ENCODE results near the gene TFAP2A.

The TFAP2A gene

DNA sequence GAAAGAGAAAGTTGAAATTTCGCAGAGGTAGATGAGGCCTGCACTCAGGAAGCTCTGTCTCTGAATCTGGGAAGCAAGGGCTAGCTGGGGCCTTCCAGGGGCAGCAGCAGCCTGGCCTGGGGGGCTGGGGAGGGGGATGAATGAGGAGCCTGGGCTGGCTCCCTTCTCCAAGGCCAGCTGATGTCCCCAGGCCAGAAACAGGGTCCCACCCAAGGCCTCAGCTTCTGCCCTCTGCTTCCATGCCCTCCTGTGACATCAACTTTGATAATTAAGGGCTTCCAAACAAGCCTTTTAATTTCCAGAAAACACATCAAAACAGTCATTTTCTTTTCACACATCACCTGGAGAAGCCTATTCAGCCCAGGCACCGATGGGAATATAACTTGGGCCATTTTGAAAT is 15.4 kb downstream of the TFAP2A start:
- no peak for DNase-seq (ENCODE audit: low read depth)

DNA sequence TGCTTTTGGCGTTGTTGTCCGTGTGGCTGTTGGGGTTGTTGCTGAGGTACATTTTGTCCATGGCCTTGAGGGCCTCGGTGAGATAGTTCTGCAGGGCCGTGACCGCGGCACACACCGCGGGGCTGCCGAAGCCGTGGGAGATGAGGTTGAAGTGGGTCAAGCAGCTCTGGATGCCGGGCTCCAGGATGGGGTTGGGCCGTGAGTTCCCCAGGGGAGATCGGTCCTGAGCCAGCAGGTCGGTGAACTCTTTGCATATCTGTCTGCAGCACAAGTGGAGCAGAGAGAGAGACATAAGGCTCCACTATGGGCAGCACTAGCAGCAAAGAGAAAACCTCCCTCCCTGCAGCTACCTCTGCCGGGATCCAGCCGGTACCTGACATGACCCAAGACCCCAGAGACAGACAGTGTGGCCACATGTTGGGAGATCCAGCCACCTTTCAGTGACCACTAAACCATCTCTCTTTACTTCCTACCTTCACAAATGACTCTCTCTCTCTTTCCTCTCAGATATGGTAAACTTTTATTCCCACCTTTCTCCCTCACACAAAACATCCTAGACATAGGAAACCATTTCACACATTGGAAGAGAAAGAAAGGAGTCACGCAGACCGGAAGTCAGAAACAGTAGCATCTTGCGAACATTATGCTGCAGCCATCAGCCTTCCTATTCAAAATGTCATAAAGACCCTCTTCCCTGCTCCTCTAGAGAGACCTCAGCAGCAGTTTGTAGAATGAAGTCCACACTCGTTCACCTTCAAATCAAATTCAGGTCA is 16.2 kb downstream of the TFAP2A start:
- DNase-seq (ENCODE audit: low read depth): no peak

DNA sequence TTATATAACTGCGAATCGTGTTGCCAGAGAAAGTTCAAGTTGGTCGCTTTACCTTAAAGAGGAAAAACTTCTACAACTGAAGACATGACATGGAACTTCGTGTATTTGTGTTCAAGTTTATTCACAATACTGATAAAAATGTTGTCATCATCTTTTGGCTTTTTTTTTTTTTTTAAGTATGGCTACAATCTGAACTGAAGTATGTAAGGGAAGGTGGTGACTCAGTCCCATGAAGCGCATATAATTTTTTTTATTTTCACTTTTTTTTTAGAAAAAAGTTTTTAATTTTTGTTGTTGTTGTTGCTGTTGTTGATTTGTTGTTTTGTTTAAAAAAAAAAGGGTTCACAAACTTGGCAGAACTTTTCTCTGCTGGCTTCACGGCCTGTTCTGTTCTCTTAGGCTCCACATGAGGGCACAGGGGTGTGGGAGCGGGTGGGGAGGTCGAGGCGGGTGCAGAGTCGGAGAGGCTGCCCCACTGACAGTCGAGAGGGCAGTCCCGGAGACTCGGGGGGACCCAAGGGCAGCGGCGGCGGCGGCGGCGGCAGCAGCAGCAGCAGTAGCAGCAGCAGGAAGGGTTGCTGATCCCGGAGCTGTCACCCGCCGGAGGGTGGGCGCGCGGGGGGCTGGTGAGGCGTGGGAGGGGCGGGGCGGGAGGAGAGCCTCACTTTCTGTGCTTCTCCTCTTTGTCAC is 17.0 kb downstream of the TFAP2A start:
- no peak for DNase-seq (ENCODE audit: low read depth)

DNA sequence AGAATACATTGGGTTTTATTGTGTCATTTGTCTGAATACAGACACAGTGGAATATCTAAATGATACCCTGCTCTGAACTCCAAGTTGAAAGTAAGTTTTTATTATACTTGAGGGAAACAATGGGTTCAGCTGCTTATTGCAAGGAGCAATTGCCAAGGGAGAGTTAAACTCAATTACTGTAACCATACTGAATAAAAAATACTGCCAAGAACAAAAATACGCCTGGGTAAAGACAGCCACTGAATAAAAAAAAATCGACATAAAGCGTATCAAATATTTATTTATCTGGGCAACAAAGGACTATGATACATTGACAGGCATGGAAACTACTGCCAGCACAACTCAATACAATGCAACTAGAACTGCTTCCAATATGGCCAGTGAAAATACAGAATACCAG is 18.1 kb downstream of the TFAP2A start:
- no peak for DNase-seq (ENCODE audit: low read depth)

DNA sequence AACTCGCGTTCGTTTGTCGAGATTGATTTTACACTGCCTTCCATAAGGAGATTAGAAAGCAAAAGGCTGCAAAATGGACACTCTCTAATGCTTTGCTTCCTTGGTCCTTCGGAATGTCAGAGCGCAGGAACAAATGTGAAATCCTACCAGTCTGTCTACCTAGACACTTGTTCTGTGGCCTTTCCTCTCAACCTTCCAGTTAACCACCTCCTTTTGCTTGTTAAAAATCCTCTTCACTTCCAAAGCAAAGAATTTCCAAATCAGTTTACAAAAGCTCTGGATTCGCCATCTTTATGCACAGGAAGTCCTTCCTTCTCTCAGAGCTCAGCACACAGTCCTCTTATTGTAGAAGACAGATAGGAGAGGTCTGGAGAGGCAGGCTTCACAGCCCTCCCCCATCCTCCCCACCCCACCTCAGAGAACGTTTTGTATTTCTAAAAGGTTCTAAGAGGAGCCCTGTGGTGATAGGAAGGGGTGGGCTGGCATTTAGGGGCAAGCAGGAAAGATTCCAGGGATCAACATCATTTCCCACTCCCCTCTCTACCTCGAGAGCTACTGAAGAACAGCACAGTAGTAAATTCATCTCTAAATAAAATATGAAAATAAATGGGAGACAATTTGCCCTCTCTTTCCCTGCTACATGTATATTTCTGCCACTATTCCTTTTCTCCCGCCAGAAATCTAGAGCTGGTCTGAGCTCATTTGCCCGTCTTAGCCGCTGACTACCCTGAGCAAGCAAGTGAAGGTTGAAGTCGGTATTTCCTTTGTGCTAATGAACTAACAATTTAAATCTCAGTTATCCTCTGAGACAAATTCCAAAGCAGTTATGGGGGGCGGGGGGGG is 18.9 kb downstream of the TFAP2A start:
- DNase-seq (ENCODE audit: low read depth): no peak

DNA sequence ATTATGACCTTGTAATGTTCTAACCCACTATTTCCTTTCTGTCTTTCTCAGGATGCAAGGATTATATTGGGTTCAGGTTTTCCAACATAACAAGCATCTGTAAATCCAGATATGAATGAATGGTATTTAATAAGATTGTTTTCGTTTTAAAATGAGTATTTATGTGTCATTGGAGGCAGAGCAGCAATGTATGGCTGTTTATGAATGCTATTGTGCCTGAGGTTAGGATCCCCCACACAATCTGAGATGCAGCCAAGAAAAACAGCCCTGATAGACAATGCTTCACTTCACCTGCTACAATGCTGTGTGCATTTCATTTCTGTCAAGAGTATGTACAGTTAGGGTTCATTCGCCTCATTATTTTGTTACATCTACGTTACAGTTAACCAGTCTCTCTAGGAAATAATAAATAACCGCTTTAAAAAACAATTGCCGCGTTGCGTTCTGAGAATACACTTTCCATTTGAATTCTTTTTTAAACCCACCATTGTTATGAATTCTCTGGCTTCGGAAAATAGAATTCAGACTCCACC is 19.6 kb downstream of the TFAP2A start:
- DNase-seq (ENCODE audit: low read depth): no peak

DNA sequence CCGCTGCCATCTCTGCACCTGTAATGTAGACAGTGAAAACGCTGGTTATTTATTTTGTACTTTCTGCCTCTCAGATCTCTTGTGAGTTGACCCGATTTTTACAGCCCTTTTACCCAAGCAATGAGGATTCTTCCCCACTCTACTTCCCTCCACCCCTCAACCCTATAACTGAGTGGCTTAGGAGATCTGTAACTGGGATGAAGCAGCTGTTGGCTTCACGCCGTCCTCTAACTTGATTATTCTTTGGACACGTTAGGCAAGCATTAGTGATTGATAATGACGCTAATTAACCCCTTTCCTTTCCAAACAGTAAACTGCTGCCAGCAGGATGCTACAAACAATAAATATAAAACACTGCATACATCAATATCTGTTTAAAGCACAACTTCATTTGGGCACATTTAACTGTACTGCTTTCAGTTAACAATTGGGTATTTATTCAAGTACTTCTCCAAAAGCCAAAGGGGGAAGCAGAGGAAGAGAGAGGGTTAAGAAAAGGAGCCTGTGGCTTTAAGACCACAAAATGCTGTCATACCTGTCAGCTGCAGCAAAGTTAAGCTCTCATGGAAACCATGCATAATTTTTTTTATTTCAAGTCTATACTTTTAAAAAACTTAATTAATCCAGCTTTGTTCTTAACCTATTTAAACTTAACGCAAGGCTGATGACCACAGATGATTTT is 21.2 kb downstream of the TFAP2A start:
- no peak for DNase-seq (ENCODE audit: low read depth)

DNA sequence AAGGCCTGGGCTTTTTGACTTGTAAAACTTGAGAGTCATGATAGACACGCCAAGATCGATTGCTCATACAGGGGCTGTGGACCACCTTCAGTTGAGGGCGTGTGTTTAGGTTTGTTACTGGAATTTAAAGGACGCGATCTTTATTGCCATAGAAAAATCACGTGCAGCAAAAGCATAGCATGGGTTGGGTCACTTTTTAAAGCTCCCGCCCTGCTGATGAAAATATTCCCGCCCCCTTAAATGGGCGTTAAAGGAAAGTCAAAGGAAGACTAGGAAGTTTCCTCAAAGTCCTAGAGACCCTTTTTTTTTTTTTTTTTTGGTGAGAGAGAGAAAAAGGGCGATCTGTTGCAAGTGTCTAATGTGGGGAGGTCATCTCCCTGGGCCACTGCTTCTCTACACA is 23.1 kb downstream of the TFAP2A start:
- DNase-seq (ENCODE audit: low read depth): no peak

DNA sequence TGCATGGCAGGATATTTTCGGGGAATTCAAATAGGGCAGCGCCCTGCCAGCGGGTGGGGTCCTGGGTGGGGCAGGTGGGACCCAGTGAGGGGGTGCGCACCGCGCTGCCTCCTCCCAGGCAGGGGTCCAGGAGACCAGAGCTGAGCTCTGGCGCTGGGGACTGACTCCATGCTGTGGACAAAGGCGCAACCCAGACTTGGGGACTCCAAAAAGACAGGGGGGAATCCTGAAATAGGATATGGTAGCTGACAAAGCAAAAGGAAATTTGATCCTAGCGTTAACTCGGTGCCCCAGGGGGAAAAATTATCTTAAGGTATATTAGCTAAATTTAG is 23.6 kb downstream of the TFAP2A start:
- DNase-seq (ENCODE audit: low read depth): no peak

DNA sequence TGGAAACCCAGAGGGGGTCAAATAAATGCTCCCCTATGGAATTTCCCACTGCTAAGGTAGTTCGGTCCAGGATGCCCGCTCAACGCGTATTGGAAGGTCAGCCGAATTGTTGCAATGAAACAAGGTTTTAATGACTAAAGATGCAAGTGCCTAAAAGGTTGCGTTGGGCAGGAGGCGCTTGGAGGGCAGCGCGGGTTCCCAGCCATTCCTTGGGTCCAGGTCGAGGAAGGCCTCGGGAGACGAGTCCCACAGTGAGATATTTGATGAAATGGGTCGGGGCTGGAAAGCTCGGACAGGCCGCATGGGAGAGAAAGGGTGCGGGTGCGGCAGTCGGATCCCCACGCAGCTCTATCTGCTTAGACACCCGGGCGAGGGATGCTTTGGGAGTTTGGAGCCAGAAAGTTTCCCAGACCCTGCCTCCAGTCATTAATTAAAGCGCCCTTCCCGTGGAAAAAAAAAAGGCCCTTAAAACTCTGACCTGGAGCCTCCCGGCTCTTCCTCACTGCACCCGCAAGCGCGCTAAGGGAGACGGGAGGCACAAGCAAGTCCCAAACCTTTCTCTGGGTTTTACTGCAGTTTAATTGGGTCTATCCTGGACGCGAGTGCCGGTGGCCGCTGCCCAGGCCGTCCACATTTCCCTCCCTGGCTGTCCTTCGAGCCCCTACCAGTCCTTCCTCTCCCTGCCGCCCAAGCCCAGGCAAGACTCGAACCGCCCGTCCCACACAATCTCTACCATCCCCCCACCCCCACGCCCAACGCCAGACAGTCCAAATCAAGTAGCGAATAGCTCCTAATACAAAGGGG is 24.2 kb downstream of the TFAP2A start:
- no peak for DNase-seq (ENCODE audit: low read depth)

DNA sequence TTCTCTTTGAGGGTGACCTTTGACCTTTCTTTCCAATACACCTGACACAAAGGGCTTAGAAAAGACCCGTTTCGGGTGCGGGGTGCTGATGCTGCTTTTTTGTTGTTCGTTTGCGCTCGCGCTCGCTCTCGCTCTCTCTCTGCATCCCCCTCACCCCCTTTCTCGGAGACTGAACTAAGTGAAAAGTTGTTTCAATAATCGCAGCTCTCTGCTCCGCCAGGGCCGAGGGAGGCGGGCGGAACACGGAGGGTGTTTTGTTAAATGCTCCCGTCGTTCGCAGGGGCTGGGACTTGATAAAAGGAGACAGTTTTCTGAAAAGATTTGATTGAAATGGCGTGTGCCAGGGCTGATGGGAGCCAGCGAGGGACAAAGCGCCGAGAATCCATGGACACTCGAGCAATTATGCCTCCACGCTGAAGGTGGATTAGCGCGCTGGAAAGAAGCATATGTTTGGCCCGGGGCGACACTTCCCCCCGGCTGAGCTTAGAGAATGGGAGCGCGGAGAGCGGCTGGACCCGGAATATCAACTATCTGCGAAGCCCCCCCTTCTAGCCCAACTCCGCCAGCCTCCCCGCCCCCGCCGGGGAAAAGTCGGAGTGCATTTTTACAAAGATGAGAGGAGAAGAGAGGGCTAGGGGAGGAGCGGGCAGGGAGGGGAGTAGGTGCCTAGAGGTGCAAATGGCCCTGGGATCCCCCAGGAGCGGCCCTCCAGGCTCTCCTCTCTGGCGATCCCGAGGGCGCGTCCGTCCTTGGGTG is 25.0 kb downstream of the TFAP2A start:
- no peak for DNase-seq (ENCODE audit: low read depth)

DNA sequence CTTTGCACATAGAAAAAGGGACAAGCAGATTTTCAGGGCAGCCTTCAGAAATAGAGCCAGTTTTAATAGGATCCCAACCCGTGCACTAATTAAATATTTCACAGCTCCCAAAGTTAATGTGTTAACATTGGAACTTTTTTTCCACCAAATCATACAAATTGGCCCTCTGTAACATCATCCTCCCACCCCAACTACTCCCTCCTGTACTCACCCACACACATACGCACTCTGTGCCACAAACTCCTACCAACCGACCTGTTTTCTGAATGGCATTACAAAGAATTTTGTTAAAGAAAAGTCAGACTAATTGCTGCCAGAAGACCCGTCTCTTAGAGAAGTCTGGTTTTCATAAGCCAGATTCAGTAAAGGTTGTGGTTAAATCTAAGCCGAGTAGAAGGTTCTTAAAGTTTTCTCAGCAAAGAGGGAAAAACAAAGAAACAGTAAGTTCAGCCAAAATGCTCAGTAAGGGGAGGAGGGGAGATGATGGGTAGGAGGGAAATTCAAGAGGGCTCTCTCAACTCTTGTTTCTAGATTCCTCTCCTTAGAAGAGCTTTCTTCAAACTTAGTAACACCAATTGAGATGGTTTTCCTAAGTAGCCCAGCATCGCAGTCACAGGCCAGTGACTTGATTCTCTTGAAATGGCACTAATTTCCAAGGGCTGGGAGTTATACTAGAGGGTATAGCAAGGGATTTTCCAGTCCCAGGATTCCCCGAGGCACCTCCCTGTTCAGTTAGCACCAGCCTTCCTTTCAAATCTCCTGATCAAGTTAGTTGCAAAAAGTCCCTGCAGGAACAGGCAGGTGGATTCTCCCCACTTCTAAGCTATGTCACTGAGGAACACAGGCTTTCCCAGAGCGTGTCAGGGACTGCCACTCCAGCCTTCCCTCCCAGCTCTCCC is 27.9 kb downstream of the TFAP2A start:
- no peak for DNase-seq (ENCODE audit: low read depth)

DNA sequence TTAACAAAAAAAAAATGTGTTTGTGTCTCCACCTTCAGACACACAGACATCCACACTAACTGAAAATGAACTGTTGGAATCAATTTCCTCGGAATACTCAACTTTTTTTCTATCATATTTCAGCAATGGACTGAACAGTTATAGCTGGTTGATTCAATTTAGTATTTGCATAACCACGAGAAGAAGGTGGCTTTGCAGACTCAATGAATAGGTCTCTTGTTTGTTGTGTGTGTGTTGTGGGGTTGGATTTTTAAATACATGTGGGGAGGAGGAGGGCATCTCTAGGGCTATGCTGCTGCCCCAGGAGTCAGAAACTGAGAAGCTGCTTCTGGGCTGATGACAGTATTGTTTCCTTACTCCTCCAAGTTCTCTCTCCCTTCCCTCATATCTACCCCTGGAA is 28.7 kb downstream of the TFAP2A start:
- no peak for DNase-seq (ENCODE audit: low read depth)

DNA sequence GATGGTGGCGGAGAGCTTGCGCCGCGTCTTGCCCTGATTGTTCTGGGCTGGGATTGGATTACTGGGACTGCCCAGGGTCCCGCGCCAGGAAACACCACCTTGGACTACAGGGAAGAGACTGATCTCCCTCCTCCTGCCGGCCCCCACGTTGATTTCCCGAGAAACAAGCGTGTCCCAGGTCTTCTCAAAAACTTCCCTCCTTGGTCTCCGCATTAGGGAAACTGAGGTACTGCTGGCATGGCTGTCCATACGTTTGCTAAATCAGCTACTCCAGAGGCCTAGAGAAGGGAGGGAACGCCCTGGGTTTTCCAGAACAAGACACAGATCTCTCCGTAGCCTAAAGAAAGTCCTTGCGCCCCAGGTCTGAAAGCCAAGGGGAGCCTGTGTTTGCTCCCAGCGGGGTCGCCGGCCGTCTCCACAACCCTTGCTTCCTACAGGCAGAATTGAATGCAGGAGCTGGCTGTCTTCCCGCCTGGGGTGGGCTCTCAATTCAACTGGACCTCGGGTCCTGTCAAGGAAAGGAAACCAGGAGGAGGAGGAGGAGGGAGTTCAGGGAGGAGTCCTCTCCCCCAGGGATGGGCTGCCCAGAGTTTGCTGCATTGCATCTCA is 29.2 kb downstream of the TFAP2A start:
- no peak for DNase-seq (ENCODE audit: low read depth)

DNA sequence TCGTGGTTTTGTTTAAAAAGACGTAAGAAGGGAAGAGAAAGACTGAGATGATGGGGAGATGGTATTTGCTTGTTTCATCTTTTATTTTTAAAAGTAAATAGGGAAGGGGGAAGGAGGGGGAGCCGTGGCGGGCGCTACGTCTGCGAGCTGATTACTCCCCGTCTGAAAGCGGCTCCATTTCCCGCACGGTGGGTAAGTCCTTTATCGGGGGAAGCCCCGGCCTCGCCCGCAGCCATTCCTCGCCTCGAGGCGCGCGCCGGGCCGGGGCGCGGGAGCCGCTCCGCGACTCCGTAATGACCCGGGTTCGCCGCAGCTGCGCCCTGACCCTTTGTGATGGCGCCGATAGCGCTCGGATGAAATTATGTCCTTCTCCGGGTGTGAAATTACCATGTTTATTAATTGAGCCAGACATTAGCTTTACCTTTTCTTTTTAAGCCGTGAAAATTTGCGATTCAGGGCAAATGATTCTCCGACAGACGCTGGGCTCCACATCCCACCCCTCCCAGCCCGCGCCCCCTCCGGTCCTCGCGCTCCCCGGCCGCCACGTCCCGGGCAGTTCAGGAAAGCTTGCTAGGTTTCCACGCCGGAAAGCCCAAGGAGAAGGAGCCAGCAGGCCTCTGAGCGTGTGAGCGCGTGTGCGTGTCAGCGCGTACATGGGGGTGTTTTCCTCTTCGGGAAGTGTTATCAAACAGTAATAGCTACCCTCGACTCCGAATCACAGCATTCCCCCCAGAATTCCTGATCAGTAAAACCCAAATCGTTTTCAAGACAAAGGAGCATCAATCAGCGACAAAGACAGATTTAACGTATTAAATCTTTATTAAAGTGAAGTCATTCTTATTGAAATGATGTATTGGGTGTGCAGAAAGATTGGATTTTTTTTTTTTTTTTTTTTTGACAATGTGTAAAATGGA is 30.0 kb downstream of the TFAP2A start:
- no peak for DNase-seq (ENCODE audit: low read depth)

DNA sequence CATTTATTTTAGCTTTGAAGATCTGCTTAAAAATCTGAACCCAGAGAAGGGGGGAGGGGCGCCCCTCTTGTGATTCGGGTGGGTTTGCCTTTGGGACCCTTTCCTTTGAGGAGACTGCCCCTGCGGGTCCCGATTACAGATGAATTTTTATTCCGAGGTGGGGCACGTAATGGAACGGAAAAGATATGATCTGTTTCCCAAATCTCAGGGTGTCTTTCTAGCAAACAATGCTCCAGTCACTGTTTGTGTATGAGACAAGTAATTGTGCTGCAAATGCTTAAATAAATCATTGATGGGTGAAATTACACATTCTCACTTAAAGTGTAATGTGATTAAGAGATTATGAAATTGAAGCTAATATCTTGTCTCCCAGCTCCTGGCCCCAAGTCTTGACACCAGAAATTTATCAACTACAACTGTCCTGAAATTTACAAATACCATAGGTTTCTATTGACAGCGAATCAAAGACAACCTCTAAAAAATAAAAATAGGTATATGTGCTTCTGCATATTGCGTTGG is 30.7 kb downstream of the TFAP2A start:
- DNase-seq (ENCODE audit: low read depth): no peak

DNA sequence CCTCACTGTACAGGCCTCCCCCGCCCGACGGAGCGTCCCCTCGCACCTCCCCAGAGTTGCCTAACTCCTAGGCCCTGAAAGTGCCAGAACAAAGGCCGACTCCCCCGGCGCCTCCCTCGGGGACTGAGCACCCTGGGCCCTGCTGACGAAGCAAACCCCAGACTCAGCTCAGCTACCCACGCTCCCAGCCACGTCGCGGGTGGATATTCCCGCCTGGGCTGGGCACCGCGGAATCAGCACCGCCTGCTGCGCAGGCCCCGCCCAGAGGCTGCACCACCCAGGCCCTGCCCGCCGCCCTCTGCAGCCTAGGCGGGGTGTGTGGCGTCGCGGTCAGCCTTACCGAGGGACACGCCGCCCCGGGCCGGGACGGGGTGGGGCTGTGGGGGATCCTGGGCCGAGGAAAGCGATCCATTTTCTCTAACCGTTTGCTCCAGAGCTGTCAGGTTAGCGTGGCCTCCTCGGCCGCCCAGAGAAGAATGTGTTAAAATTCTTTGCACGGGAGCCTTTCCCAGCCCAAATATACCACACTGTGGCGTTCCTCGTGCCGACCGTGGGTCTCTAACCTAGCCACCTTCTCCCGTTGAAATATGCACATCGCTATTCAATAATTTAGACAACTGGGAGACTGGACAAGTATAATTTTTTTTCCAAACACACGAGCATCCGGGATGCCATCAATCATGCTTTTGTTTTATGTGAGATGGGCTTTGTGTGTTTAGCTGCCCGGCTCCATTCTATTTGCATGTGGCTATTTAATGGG is 31.4 kb downstream of the TFAP2A start:
- no peak for DNase-seq (ENCODE audit: low read depth)

Data from iris pigment epithelial cell (primary cell).